ENCODE measurements around the gene TTN.

GRCh38 chr2:178716394-178716793 lies 90.8 kb downstream of the TTN start:
- TF ChIP-seq, protein P1, sequence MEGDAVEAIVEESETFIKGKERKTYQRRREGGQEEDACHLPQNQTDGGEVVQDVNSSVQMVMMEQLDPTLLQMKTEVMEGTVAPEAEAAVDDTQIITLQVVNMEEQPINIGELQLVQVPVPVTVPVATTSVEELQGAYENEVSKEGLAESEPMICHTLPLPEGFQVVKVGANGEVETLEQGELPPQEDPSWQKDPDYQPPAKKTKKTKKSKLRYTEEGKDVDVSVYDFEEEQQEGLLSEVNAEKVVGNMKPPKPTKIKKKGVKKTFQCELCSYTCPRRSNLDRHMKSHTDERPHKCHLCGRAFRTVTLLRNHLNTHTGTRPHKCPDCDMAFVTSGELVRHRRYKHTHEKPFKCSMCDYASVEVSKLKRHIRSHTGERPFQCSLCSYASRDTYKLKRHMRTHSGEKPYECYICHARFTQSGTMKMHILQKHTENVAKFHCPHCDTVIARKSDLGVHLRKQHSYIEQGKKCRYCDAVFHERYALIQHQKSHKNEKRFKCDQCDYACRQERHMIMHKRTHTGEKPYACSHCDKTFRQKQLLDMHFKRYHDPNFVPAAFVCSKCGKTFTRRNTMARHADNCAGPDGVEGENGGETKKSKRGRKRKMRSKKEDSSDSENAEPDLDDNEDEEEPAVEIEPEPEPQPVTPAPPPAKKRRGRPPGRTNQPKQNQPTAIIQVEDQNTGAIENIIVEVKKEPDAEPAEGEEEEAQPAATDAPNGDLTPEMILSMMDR (conservative IDR thresholded peaks at IDR 0.05) = no peak
- no peak for TF ChIP-seq EZH2 (IDR thresholded peaks at IDR 0.05; ENCODE audit: low read depth)

Measured in PC-9 (cell line).